ENCODE results near the gene SETD3.

DNA sequence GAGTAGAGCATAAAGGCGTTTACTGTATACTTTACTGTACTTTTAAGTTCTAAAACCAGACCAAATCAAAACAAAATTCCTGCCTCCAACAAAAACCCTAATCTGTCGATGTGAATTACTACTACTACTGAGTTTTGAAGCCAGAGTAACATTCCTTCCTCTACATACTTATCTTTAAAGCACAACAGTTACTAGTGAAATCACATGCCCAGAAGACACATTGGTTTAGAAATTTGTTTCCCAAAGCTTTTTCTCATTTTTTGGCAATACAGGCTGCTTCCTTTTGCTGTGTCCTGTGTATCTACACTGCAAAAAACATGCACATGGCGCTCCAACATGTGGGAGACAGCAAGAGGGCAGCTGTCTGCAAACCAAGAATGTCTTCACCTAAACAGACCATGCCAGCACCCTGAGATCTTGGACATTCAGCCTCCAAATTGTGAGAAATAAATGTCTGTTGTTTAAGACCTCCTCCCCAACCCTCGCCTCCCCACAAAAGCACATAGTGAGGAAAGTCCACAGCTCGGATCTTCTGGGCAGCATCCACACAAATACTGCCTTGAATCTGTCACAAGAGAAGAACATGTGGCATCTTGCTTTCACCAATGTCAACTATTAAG, 21.1 kb downstream of the SETD3 start:
- no peak for TF ChIP-seq POLR2AphosphoS5 (IDR thresholded peaks at IDR 0.05)
- TF ChIP-seq, protein P1, sequence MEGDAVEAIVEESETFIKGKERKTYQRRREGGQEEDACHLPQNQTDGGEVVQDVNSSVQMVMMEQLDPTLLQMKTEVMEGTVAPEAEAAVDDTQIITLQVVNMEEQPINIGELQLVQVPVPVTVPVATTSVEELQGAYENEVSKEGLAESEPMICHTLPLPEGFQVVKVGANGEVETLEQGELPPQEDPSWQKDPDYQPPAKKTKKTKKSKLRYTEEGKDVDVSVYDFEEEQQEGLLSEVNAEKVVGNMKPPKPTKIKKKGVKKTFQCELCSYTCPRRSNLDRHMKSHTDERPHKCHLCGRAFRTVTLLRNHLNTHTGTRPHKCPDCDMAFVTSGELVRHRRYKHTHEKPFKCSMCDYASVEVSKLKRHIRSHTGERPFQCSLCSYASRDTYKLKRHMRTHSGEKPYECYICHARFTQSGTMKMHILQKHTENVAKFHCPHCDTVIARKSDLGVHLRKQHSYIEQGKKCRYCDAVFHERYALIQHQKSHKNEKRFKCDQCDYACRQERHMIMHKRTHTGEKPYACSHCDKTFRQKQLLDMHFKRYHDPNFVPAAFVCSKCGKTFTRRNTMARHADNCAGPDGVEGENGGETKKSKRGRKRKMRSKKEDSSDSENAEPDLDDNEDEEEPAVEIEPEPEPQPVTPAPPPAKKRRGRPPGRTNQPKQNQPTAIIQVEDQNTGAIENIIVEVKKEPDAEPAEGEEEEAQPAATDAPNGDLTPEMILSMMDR (IDR thresholded peaks at IDR 0.05; ENCODE audit: poor library complexity, severe bottlenecking): no peak
- no peak for TF ChIP-seq EZH2 (IDR thresholded peaks at IDR 0.05; ENCODE audit: borderline replicate concordance, insufficient read depth, low read length, poor library complexity, severe bottlenecking)
- TF ChIP-seq, protein P2, sequence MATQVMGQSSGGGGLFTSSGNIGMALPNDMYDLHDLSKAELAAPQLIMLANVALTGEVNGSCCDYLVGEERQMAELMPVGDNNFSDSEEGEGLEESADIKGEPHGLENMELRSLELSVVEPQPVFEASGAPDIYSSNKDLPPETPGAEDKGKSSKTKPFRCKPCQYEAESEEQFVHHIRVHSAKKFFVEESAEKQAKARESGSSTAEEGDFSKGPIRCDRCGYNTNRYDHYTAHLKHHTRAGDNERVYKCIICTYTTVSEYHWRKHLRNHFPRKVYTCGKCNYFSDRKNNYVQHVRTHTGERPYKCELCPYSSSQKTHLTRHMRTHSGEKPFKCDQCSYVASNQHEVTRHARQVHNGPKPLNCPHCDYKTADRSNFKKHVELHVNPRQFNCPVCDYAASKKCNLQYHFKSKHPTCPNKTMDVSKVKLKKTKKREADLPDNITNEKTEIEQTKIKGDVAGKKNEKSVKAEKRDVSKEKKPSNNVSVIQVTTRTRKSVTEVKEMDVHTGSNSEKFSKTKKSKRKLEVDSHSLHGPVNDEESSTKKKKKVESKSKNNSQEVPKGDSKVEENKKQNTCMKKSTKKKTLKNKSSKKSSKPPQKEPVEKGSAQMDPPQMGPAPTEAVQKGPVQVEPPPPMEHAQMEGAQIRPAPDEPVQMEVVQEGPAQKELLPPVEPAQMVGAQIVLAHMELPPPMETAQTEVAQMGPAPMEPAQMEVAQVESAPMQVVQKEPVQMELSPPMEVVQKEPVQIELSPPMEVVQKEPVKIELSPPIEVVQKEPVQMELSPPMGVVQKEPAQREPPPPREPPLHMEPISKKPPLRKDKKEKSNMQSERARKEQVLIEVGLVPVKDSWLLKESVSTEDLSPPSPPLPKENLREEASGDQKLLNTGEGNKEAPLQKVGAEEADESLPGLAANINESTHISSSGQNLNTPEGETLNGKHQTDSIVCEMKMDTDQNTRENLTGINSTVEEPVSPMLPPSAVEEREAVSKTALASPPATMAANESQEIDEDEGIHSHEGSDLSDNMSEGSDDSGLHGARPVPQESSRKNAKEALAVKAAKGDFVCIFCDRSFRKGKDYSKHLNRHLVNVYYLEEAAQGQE (IDR thresholded peaks at IDR 0.05; ENCODE audit: borderline replicate concordance): no peak
- no peak for TF ChIP-seq EP300 (conservative IDR thresholded peaks at IDR 0.05; ENCODE audit: poor library complexity, severe bottlenecking)
- TF ChIP-seq SMC3 (conservative IDR thresholded peaks at IDR 0.05; ENCODE audit: poor library complexity): no peak
- TF ChIP-seq TAF1 (IDR thresholded peaks at IDR 0.05; ENCODE audit: low read depth): no peak
- no peak for TF ChIP-seq MXI1 (conservative IDR thresholded peaks at IDR 0.05; ENCODE audit: poor library complexity, severe bottlenecking)
- TF ChIP-seq RAD21 (conservative IDR thresholded peaks at IDR 0.05): no peak
